HT-29 (cell line): ENCODE measurements around the gene POM121L2. TPM values are rescaled to one million over a fixed set of nuclear protein-coding genes. Genes with fewer than 3 reads are reported as not detected.

Experiments
- DNase-seq: peaks from one replicate; pipeline ENCODE4 v3.0.0-alpha.2; 2015; ENCODE audit warnings: low spot score
- total RNA-seq: library from RNA; depleted of rRNA; stranded (reverse); fragments of >200 nt; shearing (Covaris generic); gene quantifications from 2 replicates; pipeline ENCODE4 v1.2.3, GENCODE V29; 2014; rRNA removed

POM121L2 gene
- total RNA-seq, result not detected in 2 replicates

DNA sequence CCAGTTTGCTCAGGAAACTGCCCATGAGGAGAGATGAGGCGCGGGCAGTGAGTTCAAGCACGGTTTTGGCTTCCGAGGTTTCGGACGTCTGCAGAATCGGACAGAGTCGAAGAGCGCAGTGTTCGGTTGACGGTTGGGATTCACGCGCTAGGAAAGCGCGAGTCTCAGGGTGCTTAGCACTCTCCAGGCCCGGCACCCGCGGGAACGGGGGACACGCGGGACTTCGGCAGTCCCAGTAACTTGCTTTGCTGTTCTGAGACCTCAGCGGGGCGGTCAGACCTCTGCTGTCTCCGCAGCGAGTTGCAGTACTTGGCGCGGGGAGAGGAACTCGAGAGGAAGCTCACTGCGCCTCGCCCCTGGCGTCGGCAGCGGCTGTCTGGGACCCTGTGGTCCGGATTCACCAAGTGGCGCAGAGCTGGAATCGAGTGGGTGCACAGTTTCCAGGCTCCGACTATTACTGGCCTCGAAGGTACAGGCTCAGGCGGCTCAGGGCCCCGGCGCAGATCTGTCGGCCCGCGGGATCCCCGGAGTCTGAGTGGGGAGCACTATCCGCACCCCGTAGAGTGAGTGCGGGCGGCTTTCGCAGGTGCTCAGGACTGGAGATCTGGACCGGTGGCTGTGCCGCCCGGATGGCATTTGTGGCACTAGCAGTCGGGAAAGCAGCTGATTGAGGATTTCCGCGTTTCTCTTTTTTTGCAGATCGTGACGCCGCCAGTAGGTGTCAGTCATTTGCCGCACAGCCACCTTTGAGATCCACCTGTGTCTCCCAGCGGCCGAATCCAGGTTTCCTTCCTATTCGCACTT, at the start of gene POM121L2:
Gene POM121L2 (minus strand): TSS at position 128 of the 804 bp plus-strand sequence. CDS start 103 bp downstream, at position 25.
- DNase-seq, result peak; percentile 90

DNA sequence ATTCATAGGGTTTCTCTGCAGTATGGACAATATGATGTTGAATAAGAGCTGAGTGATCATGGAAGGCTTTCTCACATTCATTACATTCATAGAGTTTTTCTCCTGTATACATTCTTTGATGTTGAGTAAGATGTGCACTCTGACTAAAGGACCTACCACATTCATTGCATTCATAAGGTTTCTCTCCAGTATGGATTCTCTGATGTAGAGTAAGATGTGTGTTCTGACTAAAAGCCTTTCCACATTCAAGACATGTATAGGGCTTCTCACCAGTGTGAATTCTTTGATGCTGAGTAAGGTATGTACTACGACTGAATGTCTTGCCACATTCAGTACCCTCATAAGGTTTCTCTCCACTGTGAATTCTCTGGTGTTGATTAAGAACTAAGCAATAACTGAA, 47.2 kb upstream of the POM121L2 start:
- DNase-seq, result no peak

GRCh38 chr6:27358786-27359185, 46.7 kb upstream of the POM121L2 start:
- no peak for DNase-seq

DNA sequence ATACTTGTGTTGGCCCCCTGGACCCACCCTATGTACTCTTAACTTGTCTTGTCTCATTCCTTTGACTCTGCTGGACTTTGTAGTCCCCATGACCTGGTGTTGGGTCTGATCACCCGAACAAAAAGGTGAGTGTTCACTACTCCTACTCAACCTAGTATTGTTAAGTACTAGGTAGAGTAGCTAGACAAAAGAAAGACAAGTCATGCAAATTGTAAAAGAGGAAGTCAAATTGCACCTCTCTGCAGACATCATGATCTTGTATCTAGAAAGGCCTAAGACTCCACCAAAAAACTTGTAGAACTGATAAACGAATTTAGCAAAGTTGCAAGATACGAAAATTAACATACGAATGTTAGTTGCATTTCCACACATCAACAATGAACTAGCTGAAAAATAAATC, 40.8 kb upstream of the POM121L2 start:
- no peak for DNase-seq

DNA sequence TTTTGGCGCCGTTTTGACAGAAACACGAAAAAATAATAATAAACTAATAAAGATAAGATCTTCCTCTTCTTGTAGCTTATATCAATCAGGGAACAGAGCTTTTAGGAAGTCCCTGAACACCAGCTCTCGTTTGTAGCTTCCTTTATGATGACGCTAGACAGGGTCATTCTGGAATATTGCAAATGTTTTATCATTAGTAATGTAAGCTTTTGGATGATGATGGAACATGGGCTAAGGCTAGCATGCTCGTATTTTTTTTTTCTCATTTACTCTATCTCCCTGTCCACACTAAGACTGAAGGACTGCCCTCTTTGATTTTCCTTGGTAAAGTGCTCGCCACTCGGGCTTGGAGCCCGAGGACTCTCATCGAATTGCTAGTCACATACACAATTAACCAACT, 22.1 kb upstream of the POM121L2 start:
- DNase-seq, result no peak

- DNase-seq, result no peak
These were observed 21.6 kb upstream of the POM121L2 start for GRCh38 chr6:27333642-27334040.

DNA sequence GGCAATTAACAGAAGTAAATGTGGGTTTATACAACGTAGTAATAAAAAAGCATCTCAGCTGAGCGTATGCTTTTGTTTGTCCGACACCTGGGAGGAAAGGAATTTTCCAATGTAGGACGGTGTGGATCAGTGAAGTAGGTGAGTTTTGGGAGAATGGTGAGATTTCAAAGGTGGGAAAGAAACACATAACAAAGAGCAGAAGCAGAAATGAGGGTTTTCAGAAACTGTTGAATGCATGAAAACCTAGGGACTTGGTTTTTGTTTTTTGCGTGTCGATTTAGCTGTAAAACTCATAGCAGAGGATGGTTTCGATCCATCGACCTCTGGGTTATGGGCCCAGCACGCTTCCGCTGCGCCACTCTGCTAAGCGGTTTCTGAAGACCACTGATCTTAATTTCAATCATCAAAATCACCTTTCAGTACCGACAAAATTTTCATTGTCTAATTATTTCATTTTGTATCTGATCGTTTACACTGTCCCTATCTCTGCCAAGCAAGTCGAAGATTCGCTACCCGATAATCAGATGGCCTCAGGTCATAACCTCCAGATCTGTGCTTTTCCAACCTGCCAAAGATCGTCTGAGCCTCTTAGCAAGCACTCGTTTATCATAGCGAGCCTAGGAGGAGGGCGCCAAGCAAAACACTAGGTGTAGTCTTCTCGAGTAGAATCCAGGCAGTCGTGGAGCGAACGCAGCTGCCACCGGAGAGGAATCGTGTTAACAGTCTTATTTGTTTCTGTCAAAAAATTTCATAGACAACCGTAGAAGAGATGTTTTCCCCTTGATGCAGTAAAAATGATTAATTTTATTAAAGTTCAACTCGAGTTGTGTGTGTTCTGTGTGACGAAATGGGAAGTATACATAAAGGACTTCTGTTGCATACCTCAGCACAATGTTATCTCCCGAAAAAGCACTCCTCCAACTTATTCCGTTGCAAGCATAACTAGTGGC, 20.9 kb upstream of the POM121L2 start:
- no peak for DNase-seq

DNA sequence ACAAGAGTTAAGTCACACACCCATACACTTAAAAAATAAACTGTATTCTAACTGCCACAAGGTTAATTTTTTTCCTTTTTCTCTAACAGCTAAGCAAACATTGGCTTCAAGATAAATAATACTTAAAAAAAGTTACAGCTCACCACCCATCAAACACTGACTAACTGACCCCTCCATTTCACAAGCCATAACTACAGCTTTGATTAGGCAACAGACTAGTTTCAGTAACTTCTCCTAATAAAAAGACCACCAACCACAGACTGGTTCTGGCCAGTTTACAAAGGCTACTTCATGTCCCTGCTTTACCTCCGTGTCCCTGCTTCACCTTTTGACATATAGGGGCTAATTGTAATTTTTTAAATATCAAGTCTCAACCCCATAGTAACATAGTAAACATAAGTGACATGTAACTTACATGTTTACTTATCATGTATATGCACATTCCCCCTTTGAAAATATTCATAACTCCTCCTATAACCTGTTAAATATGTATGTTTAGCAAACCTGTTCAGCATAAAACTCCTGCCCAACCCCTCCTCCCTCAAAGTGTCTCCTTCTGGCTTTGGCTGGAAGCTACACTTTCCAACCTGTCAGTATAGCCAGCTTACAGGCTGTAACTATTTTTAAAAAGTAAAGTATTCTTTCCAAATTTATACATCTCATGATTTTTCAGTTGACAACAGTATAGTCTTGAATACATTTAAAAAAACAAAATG, 15.1 kb upstream of the POM121L2 start:
- no peak for DNase-seq

- no peak for DNase-seq
These were observed 9.8 kb upstream of the POM121L2 start for GRCh38 chr6:27321901-27322300.

GRCh38 chr6:27321370-27321769, 9.3 kb upstream of the POM121L2 start:
- no peak for DNase-seq

DNA sequence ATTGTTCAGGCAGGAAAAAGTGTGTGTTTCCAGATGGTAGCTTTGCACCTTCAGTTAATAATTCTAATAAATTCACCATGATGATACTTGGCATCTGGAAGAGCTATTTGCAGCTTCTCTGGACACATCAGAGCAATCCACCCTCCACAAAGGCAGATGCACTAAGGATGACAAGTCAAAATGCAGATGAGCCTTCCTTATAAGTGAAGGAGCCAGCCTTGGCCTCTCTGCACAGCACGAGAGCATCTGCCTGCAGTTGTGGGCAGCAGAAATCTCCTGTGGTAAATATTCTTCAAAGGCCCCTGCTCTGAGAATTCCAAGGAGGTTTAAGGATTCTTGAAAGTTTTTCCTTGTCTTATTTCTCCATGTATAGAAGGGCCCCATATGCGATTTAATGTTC, 6.9 kb upstream of the POM121L2 start:
- no peak for DNase-seq

DNA sequence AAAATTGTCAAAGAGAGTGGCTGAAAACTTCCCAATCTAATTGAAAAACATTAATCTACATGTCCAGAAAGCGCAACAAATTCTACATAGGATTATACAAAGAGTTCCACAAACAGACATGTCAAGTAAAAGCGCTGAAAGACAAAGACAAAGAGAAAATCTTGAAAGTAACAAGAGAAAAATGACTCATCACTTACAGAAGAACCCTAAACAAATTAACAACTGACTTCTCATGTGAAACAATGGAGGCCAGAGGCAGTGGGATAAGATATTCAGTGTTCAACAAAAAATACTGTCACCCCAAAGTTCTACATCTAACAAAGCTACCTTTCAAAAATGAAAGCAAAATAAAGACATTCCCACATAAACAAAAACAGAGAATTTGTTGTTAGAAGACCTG, 2.0 kb upstream of the POM121L2 start:
- DNase-seq, result no peak

- no peak for DNase-seq
These were observed 838 bp upstream of the POM121L2 start for GRCh38 chr6:27312950-27313271.

DNA sequence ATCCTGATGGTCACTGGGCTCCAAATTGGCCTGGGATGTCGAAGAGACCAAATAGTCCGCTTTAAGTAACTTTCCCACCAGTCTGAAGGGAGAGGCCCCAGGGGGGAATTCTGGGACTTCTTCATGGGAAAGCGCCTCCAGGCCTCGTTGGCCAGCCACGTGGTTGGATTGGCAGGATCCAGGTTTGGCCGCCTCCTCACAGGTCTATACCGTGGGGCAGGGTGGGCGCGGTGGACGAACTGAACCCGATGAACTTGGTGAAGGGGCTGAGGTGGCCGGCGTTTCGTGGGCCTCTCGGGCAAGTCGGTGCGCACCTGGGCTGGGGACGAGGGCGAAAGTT, 297 bp downstream of the POM121L2 start:
- DNase-seq, result no peak

GRCh38 chr6:27303613-27304272, 8.3 kb downstream of the POM121L2 start:
- no peak for DNase-seq

DNA sequence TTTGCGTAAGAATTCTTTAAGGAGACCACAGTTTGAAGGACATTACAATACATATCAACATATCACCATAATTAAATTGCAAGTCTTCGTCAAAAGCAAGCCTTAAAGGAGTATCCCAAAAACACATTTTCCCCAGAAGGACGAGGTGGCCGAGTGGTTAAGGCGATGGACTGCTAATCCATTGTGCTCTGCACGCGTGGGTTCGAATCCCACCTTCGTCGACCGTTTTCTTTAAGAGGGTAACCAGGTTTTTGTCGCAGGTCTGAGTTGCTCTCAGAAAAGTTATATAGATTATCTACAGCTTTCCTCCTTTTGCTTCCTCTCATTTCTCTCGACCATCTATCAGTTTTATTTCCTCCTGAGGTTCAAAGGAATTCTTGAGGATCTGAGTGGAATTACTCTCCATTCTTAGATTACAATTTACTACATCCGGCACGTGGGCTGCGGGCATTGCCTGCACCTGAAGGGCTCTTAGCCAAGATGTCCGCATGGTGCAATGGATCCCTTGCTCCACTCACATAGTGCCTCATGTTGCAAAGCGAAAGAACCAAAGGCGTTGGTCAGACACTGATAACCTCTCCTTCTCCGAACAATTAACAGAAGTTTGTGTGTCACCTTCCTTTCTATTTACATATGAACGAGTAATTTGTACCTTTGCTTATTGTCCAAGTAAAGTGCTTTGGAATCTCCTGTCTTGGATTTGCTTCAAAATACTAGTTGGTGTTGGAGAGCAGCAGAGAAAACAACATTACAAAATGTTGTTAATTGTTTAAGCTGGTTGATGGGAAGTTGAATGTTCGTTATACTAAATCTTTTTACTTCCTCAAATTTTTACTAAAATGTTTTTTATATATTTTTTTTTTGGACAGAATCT, 14.0 kb downstream of the POM121L2 start:
- peak; percentile 56 for DNase-seq

DNA sequence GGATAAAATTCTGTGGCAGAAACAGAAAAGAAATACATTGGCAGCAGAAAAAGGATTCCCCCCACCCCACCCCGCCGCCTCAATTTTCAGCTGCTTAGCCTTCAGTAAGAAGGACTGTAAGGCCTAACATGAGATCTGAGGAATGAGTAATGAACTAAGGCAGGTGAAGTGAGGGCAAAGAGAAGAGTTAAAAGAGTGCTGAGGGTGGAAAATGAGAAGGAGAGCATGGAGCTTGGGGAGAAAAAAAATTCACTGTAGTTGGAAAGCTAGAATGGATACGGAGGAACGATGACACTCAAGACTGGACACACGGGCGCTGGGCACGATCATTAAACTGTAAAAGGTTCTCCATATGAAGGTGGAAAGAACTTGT, 14.6 kb downstream of the POM121L2 start:
- DNase-seq, result no peak

GRCh38 chr6:27296106-27296783, 15.8 kb downstream of the POM121L2 start:
- DNase-seq, result peak; percentile 61

DNA sequence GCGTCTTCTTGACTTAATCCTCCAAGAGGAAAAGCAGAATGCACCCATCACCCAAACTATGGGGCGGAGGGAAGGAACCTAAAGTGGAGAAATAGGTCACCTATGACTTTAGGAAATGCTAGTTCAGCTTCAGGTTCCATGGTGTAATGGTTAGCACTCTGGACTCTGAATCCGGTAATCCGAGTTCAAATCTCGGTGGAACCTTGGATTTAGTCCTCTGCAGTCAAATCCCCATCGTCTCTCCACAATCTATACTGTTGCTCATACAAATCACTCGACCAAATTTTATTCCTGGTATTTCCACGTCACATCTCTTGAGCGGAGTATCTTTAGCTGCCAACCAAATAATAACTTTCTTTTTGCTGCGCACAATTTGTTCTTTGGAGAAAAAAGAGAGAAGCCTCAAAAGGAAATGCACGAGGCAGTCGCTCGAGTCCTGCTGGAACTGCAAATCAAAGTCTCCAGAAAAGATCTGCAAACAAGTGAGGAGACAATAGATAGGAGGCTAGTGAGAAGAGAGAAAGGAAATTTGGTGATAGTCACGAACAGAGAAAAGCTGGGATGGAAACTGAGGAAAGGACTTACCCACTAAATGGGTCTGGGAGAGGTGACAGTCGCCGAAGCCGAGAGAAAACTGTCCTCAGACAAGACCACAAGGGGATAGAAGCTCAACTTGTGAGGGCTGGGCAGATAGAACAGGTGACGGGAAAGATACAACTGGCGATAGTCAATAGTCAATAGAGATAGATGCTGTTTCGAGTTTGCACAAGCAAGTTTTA, 16.6 kb downstream of the POM121L2 start:
- DNase-seq, result peak; percentile 93
